Fibroblast of the aortic adventitia (primary cell): Measurements from ENCODE around the gene C20orf144. TPM values are rescaled to one million over a fixed set of nuclear protein-coding genes. Genes with fewer than 3 reads are reported as not detected.
"Not testable (repeated sequence)": the region's sequence is repeated elsewhere in the genome, so short reads cannot be mapped to it uniquely, and the experiment has no call there.

Source experiments
- DNase-seq: peaks from one replicate; pipeline ENCODE4 v3.0.0-alpha.2; 2010; ENCODE audit warnings: low read depth
- H3K4me3 ChIP-seq: 2 replicates; pipeline ENCODE4 v1.5.1; 2011; ENCODE audit warnings: low read depth, mild to moderate bottlenecking, control low read depth, low read length, moderate library complexity
- total RNA-seq: library from RNA; depleted of rRNA; stranded (reverse); fragments of >200 nt; gene quantifications from 2 replicates; pipeline ENCODE4 v1.2.3, GENCODE V29; 2012; ENCODE audit warnings: low replicate concordance
- TF ChIP-seq, protein P1 (sequence below): IDR thresholded peaks from 2 replicates; pipeline ENCODE4 v1.5.1; 2011; ENCODE audit warnings: mild to moderate bottlenecking, low read length, control low read depth, inconsistent platforms; ENCODE audit not compliant: insufficient read depth

C20orf144 gene
- total RNA-seq, 1 donor = 0.18 TPM

DNA sequence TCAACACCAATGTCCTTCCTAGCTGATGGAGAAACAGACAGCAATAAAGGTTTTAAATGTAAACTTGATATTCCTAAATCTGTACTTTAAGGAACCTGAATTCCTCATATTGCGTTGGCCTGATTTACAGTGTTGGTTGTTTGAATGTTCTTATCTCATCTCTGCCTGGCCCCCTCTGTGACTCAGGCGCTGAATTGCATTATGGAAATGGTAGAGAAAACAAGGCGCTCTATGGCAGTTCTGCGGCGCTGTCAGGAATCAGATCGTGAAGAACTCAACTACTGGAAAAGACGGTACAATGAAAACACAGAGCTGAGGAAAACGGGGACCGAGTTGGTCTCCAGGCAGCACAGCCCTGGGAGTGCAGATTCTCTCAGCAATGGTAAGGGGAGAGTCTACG lies 32.6 kb upstream of the C20orf144 start:
- TF ChIP-seq, protein P1, sequence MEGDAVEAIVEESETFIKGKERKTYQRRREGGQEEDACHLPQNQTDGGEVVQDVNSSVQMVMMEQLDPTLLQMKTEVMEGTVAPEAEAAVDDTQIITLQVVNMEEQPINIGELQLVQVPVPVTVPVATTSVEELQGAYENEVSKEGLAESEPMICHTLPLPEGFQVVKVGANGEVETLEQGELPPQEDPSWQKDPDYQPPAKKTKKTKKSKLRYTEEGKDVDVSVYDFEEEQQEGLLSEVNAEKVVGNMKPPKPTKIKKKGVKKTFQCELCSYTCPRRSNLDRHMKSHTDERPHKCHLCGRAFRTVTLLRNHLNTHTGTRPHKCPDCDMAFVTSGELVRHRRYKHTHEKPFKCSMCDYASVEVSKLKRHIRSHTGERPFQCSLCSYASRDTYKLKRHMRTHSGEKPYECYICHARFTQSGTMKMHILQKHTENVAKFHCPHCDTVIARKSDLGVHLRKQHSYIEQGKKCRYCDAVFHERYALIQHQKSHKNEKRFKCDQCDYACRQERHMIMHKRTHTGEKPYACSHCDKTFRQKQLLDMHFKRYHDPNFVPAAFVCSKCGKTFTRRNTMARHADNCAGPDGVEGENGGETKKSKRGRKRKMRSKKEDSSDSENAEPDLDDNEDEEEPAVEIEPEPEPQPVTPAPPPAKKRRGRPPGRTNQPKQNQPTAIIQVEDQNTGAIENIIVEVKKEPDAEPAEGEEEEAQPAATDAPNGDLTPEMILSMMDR = no peak
- DNase-seq = no peak
- H3K4me3 ChIP-seq = no peak overlapping the region

DNA sequence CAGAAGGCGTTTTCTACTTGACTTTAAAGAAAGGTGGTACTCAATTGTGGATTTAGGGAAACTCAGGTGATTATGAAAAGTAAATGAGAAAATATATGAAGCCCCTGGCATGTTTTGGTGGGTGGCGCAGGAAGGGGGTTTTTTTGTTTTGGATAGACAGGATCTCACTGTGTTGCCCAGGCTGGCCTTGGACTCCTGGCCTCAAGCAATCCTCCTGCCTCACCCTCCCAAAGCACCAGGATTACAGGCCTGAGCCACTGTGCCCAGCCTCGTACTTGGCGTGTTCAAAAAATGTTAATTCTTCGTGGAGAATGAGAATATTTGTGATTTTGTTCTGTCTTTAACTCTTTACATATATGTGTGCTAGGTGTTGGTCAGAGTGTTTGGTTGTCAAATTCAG lies 32.1 kb upstream of the C20orf144 start:
- DNase-seq = no peak
- TF ChIP-seq, protein P1 = no peak

DNA sequence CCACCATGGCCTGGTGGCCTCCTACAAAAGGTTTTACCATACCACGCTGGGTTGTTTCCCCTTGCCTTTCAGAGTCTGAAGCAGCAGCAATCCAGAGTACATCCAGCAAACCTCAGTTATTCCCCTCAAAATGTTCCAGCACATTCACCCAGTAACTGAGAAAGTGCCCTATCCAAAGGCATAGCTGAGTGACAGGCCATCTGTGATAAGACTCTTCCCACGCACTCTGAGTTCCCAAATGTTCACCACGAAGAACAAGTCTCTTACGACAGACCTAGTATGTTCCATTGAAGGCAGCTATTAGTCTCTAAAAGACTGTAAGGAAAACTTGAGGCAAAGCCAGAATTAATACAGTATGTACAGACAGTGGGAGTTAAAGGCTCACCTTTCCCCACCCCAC lies 31.6 kb upstream of the C20orf144 start:
- TF ChIP-seq, protein P1 = no peak
- no peak for DNase-seq
- H3K4me3 ChIP-seq = no peak overlapping the region

More for the DNA sequence above, 32.1 kb upstream of the C20orf144 start:
- no peak overlapping the region for H3K4me3 ChIP-seq

DNA sequence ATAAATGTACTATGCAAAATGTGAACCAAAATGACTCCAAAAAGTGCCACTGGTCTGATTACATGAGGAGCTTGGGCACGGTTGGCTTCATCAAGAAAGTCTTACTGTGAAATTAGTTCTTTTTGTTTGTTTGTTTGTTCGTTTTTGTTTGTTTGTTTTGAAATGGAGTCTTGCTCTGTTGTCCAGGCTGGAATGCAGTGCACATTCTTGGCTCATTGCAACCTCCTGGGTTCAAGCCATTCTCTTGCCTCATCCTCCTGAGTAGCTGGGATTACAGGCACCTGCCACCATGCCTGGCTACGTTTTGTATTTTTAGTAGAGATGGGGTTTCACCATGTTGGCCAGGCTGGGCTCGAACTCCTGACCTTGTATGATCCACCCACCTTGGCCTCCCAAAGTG lies 30.2 kb upstream of the C20orf144 start:
- not testable (repeated sequence) for DNase-seq

DNA sequence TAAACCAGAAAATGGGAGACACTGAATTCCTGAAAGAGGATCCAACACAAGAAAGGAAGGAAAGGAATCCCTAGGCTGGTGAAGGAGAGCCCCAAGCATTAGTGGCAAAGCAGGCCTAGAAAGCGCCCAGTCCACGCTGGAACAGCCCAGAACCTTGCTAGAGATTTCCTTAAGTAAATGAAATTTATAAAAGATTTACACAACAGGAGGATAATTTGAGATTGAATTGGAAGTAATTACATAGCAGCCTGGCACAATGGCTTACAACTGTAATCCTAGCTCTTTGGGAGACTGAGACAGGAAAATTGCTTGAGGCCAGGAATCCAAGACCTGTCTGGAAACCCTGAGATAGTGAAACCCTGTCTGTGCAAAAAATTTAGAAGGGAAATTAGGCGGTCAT lies 26.8 kb upstream of the C20orf144 start:
- H3K4me3 ChIP-seq = no peak overlapping the region
- TF ChIP-seq, protein P1 = no peak
- DNase-seq = no peak

More for the DNA sequence above, 30.2 kb upstream of the C20orf144 start:
- H3K4me3 ChIP-seq = not testable (repeated sequence)

- no peak for DNase-seq
- no peak overlapping the region for H3K4me3 ChIP-seq
- TF ChIP-seq, protein P1 = no peak
Observed at GRCh38 chr20:33636776-33637175, 25.4 kb upstream of the C20orf144 start.

DNA sequence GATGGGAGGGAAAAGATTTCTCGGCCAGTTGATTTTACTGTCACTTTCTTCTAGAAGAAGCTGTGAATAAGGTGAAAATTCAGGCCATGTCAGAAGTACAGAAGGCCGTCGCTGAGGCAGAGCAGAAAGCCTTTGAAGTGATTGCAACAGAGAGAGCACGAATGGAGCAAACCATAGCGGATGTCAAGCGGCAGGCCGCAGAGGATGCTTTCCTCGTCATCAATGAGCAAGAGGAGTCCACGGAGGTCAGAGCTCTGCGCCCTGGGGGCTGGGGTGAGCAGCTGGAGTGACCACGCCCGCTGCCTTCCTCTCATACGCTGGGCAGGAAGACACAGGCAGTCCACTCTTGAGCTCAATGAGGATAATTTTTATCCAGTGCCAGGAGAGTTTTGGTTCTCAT lies 21.8 kb upstream of the C20orf144 start:
- DNase-seq = no peak
- TF ChIP-seq, protein P1 = no peak
- no peak overlapping the region for H3K4me3 ChIP-seq
